HCT116 (cell line): Measurements from ENCODE around the gene NGEF. TPM values are rescaled to one million over a fixed set of nuclear protein-coding genes. Genes with fewer than 3 reads are reported as not detected.

Experiments
- ATAC-seq: fragments of 200-7000 bp; cut with Tn5 transposase; 2 replicates; pipeline ENCODE4 v1.9.1; 2020; ENCODE audit warnings: mild to moderate bottlenecking, moderate library complexity
- BruUV-seq: library from RNA; stranded (reverse); fragments of 400-500 nt; replicated peaks from 2 replicates; lab custom pipeline; 2021; lab: Mats Ljungman, UMichigan
- CTCF ChIA-PET: fragments of 300-600 bp; sonication (Branson Sonifier 250); formaldehyde crosslinking; loops from one replicate; lab custom pipeline; 2021; ENCODE audit warnings: antibody characterized with exemption; lab: Charles Lee
- POLR2A ChIA-PET: fragments of 300-600, 350-600 bp; sonication (Branson Sonifier 250); formaldehyde crosslinking; loops from one replicate; lab custom pipeline; 2021; ENCODE audit warnings: antibody characterized with exemption; lab: Charles Lee
- RAD21 ChIA-PET, 2 experiments: fragments of 300-600 bp; sonication (Branson Sonifier 250); formaldehyde crosslinking; loops; one replicate each; lab custom pipeline; 2023; ENCODE audit warnings: low total read pairs in 2 of 2; ENCODE audit not compliant: uncharacterized antibody in 2 of 2, unreplicated experiment in 2 of 2, low non-redundant PET in 1 of 2; lab: Charles Lee
- DNase-seq: peaks from one replicate; pipeline ENCODE4 v3.0.0-alpha.2; 2010; ENCODE audit warnings: low read depth, low spot score
- H2AFZ ChIP-seq: fragments of 200-600 bp; shearing (Covaris generic), sonication (generic); 2 replicates; pipeline ENCODE4 v1.6.1; 2017; ENCODE audit warnings: low read depth, mixed run types, mixed read lengths, antibody characterized with exemption, low read length; ENCODE audit not compliant: poor library complexity, severe bottlenecking
- H3K27ac ChIP-seq: 2 replicates; pipeline ENCODE4 v1.5.1; 2012; ENCODE audit warnings: low read depth, low read length
- H3K27me3 ChIP-seq: fragments of 200-600 bp; sonication (generic); 2 replicates; pipeline ENCODE4 v1.6.1; 2016; ENCODE audit warnings: mixed run types, low read length, mixed read lengths; ENCODE audit not compliant: insufficient read depth
- H3K36me3 ChIP-seq, 2 experiments: fragments of 200-500 bp in 1 of 2; fragments of 200-600 bp in 1 of 2; sonication (Bioruptor generic) in 1 of 2; sonication (generic) in 1 of 2; 2 replicates each; pipeline versions ENCODE4 v1.5.1 to v1.6.1; 2014 to 2016; ENCODE audit warnings: low read length in 2 of 2, inconsistent platforms in 1 of 2, mixed read lengths in 1 of 2, mixed run types in 1 of 2; ENCODE audit not compliant: insufficient read depth in 2 of 2, control insufficient read depth in 1 of 2
- H3K4me1 ChIP-seq, 2 experiments: fragments of 200-600 bp in 1 of 2; sonication (generic) in 1 of 2; 2 replicates each; pipeline versions ENCODE4 v1.5.1 to v1.6.1; 2012 to 2017; ENCODE audit warnings: low read length in 2 of 2, inconsistent platforms in 1 of 2, mild to moderate bottlenecking in 1 of 2, mixed read lengths in 1 of 2, mixed run types in 1 of 2, moderate library complexity in 1 of 2; ENCODE audit not compliant: insufficient read depth in 2 of 2, control insufficient read depth in 1 of 2
- H3K4me2 ChIP-seq: fragments of 200-600 bp; sonication (generic); 2 replicates; pipeline ENCODE4 v1.6.1; 2017; ENCODE audit warnings: mixed run types, low read length, mixed read lengths
- H3K4me3 ChIP-seq, 2 experiments: fragments of 200-600 bp in 1 of 2; sonication (generic) in 1 of 2; replicated peaks in 1 of 2; 2 replicates each; pipeline ENCODE4 v1.5.1; 2011 to 2016; ENCODE audit warnings: low read length in 2 of 2, control low read depth in 1 of 2, low read depth in 1 of 2, mild to moderate bottlenecking in 1 of 2, mixed read lengths in 1 of 2, mixed run types in 1 of 2
- H3K79me2 ChIP-seq: fragments of 200-600 bp; sonication (generic); 2 replicates; pipeline ENCODE4 v1.6.1; 2017; ENCODE audit warnings: mild to moderate bottlenecking, mixed run types, low read length, moderate library complexity, mixed read lengths; ENCODE audit not compliant: insufficient read depth
- H3K9ac ChIP-seq: fragments of 200-600 bp; sonication (generic); 2 replicates; pipeline ENCODE4 v1.6.1; 2016; ENCODE audit warnings: low read length, mixed read lengths
- H3K9me2 ChIP-seq: fragments of 200-600 bp; sonication (generic), shearing (Covaris generic); 2 replicates; pipeline ENCODE4 v1.6.1; 2017; ENCODE audit warnings: mixed run types, mild to moderate bottlenecking, moderate library complexity; ENCODE audit not compliant: insufficient read depth
- H3K9me3 ChIP-seq, 2 experiments: fragments of 200-500 bp in 1 of 2; fragments of 200-600 bp in 1 of 2; sonication (Bioruptor generic) in 1 of 2; sonication (generic) in 1 of 2; 2 replicates each; pipeline ENCODE4 v1.6.1; 2014 to 2017; ENCODE audit warnings: low read length in 2 of 2, mixed read lengths in 2 of 2, inconsistent platforms in 1 of 2, low read depth in 1 of 2, mild to moderate bottlenecking in 1 of 2, mixed run types in 1 of 2, moderate library complexity in 1 of 2; ENCODE audit not compliant: control insufficient read depth in 1 of 2, insufficient read depth in 1 of 2
- H4K20me1 ChIP-seq: fragments of 200-600 bp; sonication (generic), shearing (Covaris generic); 2 replicates; pipeline ENCODE4 v1.6.1; 2017; ENCODE audit warnings: mixed run types, mild to moderate bottlenecking, moderate library complexity; ENCODE audit not compliant: insufficient read depth
- CBX3 ChIP-seq: IDR thresholded peaks from 2 replicates; pipeline ENCODE4 v1.6.1; 2012; ENCODE audit warnings: low read depth
- CEBPB ChIP-seq: IDR thresholded peaks from 2 replicates; pipeline ENCODE4 v1.6.1; 2012; ENCODE audit warnings: low read depth
- POLR2AphosphoS5 ChIP-seq: IDR thresholded peaks from 2 replicates; pipeline ENCODE4 v1.6.1; 2011; ENCODE audit warnings: mild to moderate bottlenecking, low read depth, low read length, moderate library complexity
- SP1 ChIP-seq: IDR thresholded peaks from 2 replicates; pipeline ENCODE4 v1.6.1; 2012; ENCODE audit warnings: low read depth
- SRF ChIP-seq: IDR thresholded peaks from 2 replicates; pipeline ENCODE4 v1.6.1; 2012; ENCODE audit warnings: low read depth
- YY1 ChIP-seq: IDR thresholded peaks from 2 replicates; pipeline ENCODE4 v1.6.1; 2011; ENCODE audit warnings: low read length, low read depth, moderate library complexity, mild to moderate bottlenecking; ENCODE audit not compliant: insufficient replicate concordance; ENCODE audit errors: extremely low read depth
- ZNF274 ChIP-seq: fragments of 200-500 bp; sonication (Bioruptor generic); IDR thresholded peaks from 2 replicates; pipeline ENCODE4 v1.6.1; 2014; ENCODE audit warnings: mild to moderate bottlenecking, low read depth, low read length, inconsistent platforms
- intact Hi-C: fragments of 100-400 bp; cut with micrococcal nuclease; formaldehyde crosslinking; loops from 2 replicates; pipeline ENCODE4 v1.10.0; 2022
- total RNA-seq: library from RNA; stranded (reverse); gene quantifications from one replicate; pipeline ENCODE4 v1.2.1, GENCODE V29; 2021; ENCODE audit not compliant: unreplicated experiment
- TF ChIP-seq, protein P1 (sequence below), 3 experiments: fragments of 200-600 bp in 1 of 3; sonication (generic) in 1 of 3; IDR thresholded peaks in 2 of 3; conservative IDR thresholded peaks in 1 of 3; 2 replicates each; pipeline ENCODE4 v1.5.1; 2012 to 2017; ENCODE audit warnings: low read depth in 2 of 3, low read length in 2 of 3, antibody characterized with exemption in 1 of 3, borderline replicate concordance in 1 of 3, control low read depth in 1 of 3, mild to moderate bottlenecking in 1 of 3, mixed read lengths in 1 of 3, mixed run types in 1 of 3, moderate library complexity in 1 of 3; ENCODE audit not compliant: insufficient read depth in 1 of 3

Gene NGEF
- total RNA-seq, 1 experiment from 2014 or later: 12.6 TPM

DNA sequence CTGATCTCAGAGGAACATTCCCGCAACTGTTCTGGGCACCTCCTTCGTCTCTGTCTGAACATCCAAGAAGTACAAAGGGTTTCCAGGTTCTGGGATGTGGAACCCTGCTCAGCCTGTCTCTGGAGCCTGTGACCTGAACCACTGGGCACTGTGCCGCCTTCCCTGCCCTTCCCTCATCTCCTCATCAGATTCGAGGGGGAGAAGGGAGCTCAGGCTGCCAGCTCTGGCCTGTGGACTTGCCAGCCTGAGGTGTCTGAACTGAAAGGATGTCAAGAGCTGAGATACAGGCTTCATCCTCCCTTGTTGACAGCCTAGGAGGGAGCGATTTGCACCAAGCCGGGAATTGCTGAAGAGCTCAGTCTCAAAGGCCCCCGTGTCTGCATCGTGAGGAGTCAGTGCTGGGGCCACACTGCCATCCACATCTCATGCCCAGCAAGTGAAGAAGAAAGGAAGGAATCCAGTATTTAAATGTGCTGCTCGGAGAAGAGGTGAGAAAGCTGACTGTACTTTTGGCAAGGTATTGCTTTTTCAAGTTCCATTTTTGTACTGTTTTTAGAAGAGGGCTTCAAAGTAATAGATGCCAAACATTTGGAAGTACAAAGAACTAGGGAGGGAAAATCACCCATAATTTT, 32.0 kb upstream of the NGEF start:
- POLR2A ChIA-PET: no interaction called here
- Histone ChIP-seq H4K20me1 (no peaks in the 10 kb centered on the region), H3K4me1 (peaks cover 0 to 6% of the 10 kb centered on the region in 2 experiments; a peak in 2 of 4 replicates), H3K9ac (no peak overlapping the region), H3K9me2 (no peaks in the 10 kb centered on the region), H3K4me3 (no peak overlapping the region), H3K27me3 (no peaks in the 10 kb centered on the region), H3K36me3 (no peaks in the 10 kb centered on the region), H3K79me2 (no peaks in the 10 kb centered on the region), H3K4me2 (no peak overlapping the region), H3K9me3 (no peaks in the 10 kb centered on the region), H2AFZ (no peak overlapping the region), H3K27ac (no peak overlapping the region)
- CTCF ChIA-PET: interaction anchor here (0.8 kb wide), 1 partner anchor 8 kb away, joined by 3 read pairs; no protein-coding TSS in a partner anchor
- RAD21 ChIA-PET: no interaction called here
- no peak for TF ChIP-seq CBX3
- TF ChIP-seq CEBPB: no peak
- no peak for TF ChIP-seq POLR2AphosphoS5
- DNase-seq: no peak
- no TSS peak for BruUV-seq
- no peak for ATAC-seq
- intact Hi-C loops: no loop called here

- no peaks in the 10 kb centered on the region for H3K9me2 ChIP-seq
- H3K27me3 ChIP-seq: no peaks in the 10 kb centered on the region
- ChIA-PET RAD21 (no interaction called here), CTCF (no interaction called here), POLR2A (no interaction called here)
- no peak overlapping the region for H3K4me2 ChIP-seq
- H3K4me1 ChIP-seq: no peaks in the 10 kb centered on the region
- no peak overlapping the region for H3K27ac ChIP-seq
- H3K79me2 ChIP-seq: no peaks in the 10 kb centered on the region
- no peak overlapping the region for H3K4me3 ChIP-seq
- no peak for DNase-seq
- no peak overlapping the region for H2AFZ ChIP-seq
- H3K36me3 ChIP-seq: no peaks in the 10 kb centered on the region
- intact Hi-C loops: no loop called here
- no peak overlapping the region for H3K9ac ChIP-seq
- H4K20me1 ChIP-seq: no peaks in the 10 kb centered on the region
- no TSS peak for BruUV-seq
- ATAC-seq: no peak
- no peaks in the 10 kb centered on the region for H3K9me3 ChIP-seq
- TF ChIP-seq YY1: no peak
- TF ChIP-seq ZNF274: no peak
- TF ChIP-seq, protein P1, sequence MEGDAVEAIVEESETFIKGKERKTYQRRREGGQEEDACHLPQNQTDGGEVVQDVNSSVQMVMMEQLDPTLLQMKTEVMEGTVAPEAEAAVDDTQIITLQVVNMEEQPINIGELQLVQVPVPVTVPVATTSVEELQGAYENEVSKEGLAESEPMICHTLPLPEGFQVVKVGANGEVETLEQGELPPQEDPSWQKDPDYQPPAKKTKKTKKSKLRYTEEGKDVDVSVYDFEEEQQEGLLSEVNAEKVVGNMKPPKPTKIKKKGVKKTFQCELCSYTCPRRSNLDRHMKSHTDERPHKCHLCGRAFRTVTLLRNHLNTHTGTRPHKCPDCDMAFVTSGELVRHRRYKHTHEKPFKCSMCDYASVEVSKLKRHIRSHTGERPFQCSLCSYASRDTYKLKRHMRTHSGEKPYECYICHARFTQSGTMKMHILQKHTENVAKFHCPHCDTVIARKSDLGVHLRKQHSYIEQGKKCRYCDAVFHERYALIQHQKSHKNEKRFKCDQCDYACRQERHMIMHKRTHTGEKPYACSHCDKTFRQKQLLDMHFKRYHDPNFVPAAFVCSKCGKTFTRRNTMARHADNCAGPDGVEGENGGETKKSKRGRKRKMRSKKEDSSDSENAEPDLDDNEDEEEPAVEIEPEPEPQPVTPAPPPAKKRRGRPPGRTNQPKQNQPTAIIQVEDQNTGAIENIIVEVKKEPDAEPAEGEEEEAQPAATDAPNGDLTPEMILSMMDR (IDR thresholded peaks at IDR 0.05 in 2 of 3, conservative IDR thresholded peaks at IDR 0.05 in 1 of 3; ENCODE audit: borderline replicate concordance in 1 of 3, insufficient read depth in 1 of 3, low read depth in 2 of 3, low read length in 2 of 3): no peak
- TF ChIP-seq SRF: no peak
- no peak for TF ChIP-seq SP1
Measured at GRCh38 chr2:233042549-233042948, 29.5 kb upstream of the NGEF start.
